ENCODE data around the gene ARID1A.

ARID1A gene

DNA sequence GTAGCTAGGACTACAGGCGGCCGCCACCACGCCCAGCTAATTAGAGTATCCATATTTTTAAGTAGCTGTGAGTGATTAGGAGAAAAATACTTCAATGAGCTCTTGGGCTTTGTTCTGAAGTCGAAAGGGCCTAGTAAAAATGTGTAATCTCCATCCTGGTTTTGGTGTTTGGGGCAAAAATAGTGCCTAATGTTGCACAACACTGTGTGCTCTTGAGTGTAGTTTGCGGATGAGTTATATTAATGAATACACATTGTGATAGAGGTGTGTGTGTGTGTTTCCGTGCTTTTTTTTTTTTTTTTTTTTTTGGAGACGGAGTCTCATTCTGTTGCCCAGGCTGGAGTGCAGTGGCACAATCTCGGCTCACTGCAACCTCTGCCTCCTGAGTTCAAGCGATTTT lies 6.3 kb upstream of the ARID1A start:
- Histone ChIP-seq H3K4me1 (ENCODE audit: low read length) (peaks cover 28% of the 10 kb centered on the region), H3K9me3 (ENCODE audit: insufficient read depth, low read length) (no peaks in the 10 kb centered on the region), H3K4me3 (ENCODE audit: low read length) (no peak overlapping the region), H3K9ac (ENCODE audit: low read length) (no peak overlapping the region), H3K36me3 (replicated peaks; ENCODE audit: low read depth, low read length) (no peaks in the 10 kb centered on the region), H3K79me2 (ENCODE audit: low read length) (no peaks in the 10 kb centered on the region), H3K4me2 (ENCODE audit: low read length) (no peak overlapping the region), H3K27ac (ENCODE audit: low read length) (no peak overlapping the region), H3K27me3 (ENCODE audit: low read depth, low read length) (no peaks in the 10 kb centered on the region), H2AFZ (ENCODE audit: low read depth, low read length) (no peak overlapping the region), H4K20me1 (ENCODE audit: insufficient read depth, low read length) (no peaks in the 10 kb centered on the region)
- no peak for TF ChIP-seq EZH2phosphoT487 (IDR thresholded peaks at IDR 0.05; ENCODE audit: low read depth)
- TF ChIP-seq, protein P1, sequence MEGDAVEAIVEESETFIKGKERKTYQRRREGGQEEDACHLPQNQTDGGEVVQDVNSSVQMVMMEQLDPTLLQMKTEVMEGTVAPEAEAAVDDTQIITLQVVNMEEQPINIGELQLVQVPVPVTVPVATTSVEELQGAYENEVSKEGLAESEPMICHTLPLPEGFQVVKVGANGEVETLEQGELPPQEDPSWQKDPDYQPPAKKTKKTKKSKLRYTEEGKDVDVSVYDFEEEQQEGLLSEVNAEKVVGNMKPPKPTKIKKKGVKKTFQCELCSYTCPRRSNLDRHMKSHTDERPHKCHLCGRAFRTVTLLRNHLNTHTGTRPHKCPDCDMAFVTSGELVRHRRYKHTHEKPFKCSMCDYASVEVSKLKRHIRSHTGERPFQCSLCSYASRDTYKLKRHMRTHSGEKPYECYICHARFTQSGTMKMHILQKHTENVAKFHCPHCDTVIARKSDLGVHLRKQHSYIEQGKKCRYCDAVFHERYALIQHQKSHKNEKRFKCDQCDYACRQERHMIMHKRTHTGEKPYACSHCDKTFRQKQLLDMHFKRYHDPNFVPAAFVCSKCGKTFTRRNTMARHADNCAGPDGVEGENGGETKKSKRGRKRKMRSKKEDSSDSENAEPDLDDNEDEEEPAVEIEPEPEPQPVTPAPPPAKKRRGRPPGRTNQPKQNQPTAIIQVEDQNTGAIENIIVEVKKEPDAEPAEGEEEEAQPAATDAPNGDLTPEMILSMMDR (IDR thresholded peaks at IDR 0.05; ENCODE audit: low read depth, low read length) = no peak

DNA sequence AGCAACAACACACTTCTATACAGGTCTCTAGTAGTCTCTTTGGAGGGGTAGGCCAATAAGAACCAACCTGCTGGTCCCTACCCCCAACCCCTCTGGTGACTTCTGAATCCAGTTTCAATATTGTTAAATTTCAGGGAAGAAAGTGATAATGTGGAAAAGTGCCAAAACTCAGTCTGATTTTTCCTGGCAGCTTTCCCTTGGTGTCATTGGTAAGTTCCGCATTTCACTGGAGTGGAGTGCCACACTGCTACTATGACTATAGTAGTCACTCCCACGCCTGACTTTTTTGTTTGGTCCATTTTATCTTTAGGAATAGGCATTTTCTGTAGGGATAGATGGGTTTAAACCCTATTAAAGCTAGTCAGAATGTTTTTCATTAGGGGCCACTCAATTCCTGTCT lies 5.7 kb upstream of the ARID1A start:
- H3K27ac ChIP-seq (ENCODE audit: low read length) = no peak overlapping the region
- no peak overlapping the region for H3K4me3 ChIP-seq (ENCODE audit: low read length)
- H3K9me3 ChIP-seq (ENCODE audit: insufficient read depth, low read length) = no peaks in the 10 kb centered on the region
- H3K4me2 ChIP-seq (ENCODE audit: low read length) = no peak overlapping the region
- no peaks in the 10 kb centered on the region for H3K27me3 ChIP-seq (ENCODE audit: low read depth, low read length)
- H3K36me3 ChIP-seq (replicated peaks; ENCODE audit: low read depth, low read length) = no peaks in the 10 kb centered on the region
- no peak overlapping the region for H2AFZ ChIP-seq (ENCODE audit: low read depth, low read length)
- no peak overlapping the region for H3K9ac ChIP-seq (ENCODE audit: low read length)
- TF ChIP-seq, protein P1 (IDR thresholded peaks at IDR 0.05; ENCODE audit: low read depth, low read length) = no peak
- TF ChIP-seq EZH2phosphoT487 (IDR thresholded peaks at IDR 0.05; ENCODE audit: low read depth) = no peak
- peaks cover 28% of the 10 kb centered on the region for H3K4me1 ChIP-seq (ENCODE audit: low read length)
- no peaks in the 10 kb centered on the region for H3K79me2 ChIP-seq (ENCODE audit: low read length)
- no peaks in the 10 kb centered on the region for H4K20me1 ChIP-seq (ENCODE audit: insufficient read depth, low read length)

DNA sequence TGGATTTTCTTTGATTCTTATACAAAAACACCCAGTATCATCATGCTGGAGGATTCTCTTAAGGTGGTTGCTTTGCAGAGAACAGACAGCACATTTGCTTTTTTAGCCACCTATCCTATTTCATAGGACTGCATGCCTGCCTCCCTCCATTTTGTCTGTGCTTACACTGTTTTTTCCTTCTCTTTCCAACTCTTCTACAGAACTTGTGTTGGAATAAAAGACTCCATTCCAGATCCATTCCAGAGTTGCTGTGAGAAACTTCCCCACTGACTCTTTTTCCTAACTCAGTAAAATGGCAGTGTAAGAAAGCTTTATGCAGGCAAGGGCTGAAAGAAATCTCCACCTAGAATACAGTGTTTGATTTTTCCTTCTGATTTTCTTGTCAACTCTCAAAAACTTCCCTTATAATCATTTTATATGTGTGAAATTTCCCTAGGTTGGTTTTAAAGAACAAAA lies 5.2 kb upstream of the ARID1A start:
- Histone ChIP-seq H4K20me1 (ENCODE audit: insufficient read depth, low read length) (no peaks in the 10 kb centered on the region), H3K9me3 (ENCODE audit: insufficient read depth, low read length) (no peaks in the 10 kb centered on the region), H3K27ac (ENCODE audit: low read length) (no peak overlapping the region), H3K27me3 (ENCODE audit: low read depth, low read length) (no peaks in the 10 kb centered on the region), H3K4me1 (ENCODE audit: low read length) (peaks cover 27% of the 10 kb centered on the region), H3K79me2 (ENCODE audit: low read length) (no peaks in the 10 kb centered on the region), H2AFZ (ENCODE audit: low read depth, low read length) (no peak overlapping the region), H3K4me2 (ENCODE audit: low read length) (no peak overlapping the region), H3K4me3 (ENCODE audit: low read length) (no peak overlapping the region), H3K9ac (ENCODE audit: low read length) (no peak overlapping the region), H3K36me3 (replicated peaks; ENCODE audit: low read depth, low read length) (no peaks in the 10 kb centered on the region)
- TF ChIP-seq, protein P1 (IDR thresholded peaks at IDR 0.05; ENCODE audit: low read depth, low read length) = no peak

GRCh38 chr1:26692211-26692792 lies 3.5 kb upstream of the ARID1A start:
- peaks cover 27% of the 10 kb centered on the region for H3K4me1 ChIP-seq (ENCODE audit: low read length)
- H4K20me1 ChIP-seq (ENCODE audit: insufficient read depth, low read length) = no peaks in the 10 kb centered on the region
- H3K36me3 ChIP-seq (replicated peaks; ENCODE audit: low read depth, low read length) = no peaks in the 10 kb centered on the region
- peak overlapping the region; percentile 91 for H3K4me2 ChIP-seq (ENCODE audit: low read length)
- peak overlapping the region; percentile 87 for H3K4me3 ChIP-seq (ENCODE audit: low read length)
- H3K79me2 ChIP-seq (ENCODE audit: low read length) = peaks cover 11% of the 10 kb centered on the region
- H3K27me3 ChIP-seq (ENCODE audit: low read depth, low read length) = no peaks in the 10 kb centered on the region
- TF ChIP-seq EZH2phosphoT487 (IDR thresholded peaks at IDR 0.05; ENCODE audit: low read depth) = no peak
- TF ChIP-seq, protein P1 (IDR thresholded peaks at IDR 0.05; ENCODE audit: low read depth, low read length) = no peak; the same call in 1 of the 2 replicates
- H3K27ac ChIP-seq (ENCODE audit: low read length) = peak overlapping the region; percentile 77
- no peaks in the 10 kb centered on the region for H3K9me3 ChIP-seq (ENCODE audit: insufficient read depth, low read length)
- H2AFZ ChIP-seq (ENCODE audit: low read depth, low read length) = peak overlapping the region; percentile 77
- H3K9ac ChIP-seq (ENCODE audit: low read length) = peak overlapping the region; percentile 77

All from OCI-LY3 (cell line).